COLO668 (cell line): ENCODE measurements around the gene COL19A1.

Source experiments
- DNase-seq: peaks from one replicate; lab custom pipeline; 2025; ENCODE audit not compliant: unreplicated experiment; lab: John Stamatoyannopoulos, UW

COL19A1 gene

DNA sequence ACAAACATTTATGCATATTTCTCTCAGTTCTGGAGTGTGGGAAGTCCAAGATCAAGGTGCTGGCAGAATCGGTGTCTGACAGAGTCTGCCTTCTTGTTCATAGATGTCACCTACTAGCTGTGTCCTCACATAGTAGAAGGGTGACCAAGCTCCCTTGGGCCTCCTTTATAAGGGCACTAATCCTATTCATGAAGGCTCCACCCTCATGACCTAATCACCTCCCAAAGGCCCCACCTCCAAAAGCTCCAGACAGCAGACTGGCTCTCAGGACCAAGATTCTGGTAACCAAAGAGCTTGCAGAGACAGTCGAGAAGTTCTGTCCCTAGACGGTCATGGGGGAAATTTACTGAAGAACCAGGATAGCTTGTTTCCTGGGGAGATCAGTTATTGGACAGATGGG, 297.4 kb downstream of the COL19A1 start:
- no peak for DNase-seq

DNA sequence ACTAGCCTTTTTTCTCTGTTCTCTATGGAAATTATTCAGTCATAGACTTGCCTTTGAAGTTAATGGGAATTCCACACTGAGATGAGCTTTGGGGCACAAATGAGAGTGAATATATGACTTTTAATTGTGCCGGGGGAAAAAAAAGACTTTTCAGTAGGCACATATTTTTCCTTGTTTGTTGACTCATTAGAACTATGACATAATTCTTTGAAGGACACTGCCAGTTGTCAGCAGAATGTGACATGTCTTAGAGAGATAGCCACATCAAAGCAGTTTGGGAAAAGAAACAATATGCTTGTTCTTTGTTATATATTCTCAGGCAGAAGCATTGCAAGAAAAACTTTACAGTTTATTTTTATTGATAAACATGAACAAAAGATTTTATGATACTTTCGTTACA, 298.2 kb downstream of the COL19A1 start:
- DNase-seq = no peak

DNA sequence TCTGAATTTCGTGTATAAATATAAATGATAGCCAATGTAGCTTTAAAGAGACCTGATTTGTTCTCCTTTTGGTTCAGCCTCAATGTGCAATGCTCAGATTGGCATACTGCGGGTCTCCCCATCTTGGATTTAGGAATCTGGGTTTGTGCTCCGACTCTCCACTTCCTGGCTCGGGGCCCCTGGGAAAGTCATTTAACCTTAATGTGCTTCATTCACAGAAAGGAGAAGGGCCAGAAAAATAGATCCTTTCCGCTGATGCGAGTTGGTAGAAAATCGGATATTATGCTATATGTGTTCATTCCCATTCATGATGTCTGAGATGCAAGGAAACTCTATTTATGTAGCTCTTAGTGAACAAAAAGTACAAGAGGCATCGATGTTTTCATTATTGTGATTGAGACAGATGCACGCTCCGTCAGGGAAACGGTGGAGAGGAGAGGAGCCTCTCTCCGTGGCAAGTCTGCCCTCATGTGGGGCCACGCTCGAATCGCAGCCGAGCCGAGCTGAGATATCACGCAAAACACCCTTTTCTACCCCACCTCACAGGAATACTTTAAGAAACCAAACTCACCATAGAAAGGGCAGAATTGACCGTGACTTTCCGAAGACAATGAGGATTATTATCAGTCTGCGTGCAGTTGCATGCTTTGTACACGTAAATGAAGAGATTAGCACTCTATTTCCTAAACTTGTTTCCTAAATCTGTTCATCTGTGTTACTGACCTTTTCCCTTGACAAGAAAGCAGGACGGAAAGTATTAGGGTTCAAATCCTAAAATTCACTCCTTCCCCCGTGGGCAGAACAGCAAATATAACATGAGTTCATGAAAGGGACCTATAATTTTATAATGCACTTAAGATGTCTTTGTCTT, 300.0 kb downstream of the COL19A1 start:
- DNase-seq = peak; percentile 32

DNA sequence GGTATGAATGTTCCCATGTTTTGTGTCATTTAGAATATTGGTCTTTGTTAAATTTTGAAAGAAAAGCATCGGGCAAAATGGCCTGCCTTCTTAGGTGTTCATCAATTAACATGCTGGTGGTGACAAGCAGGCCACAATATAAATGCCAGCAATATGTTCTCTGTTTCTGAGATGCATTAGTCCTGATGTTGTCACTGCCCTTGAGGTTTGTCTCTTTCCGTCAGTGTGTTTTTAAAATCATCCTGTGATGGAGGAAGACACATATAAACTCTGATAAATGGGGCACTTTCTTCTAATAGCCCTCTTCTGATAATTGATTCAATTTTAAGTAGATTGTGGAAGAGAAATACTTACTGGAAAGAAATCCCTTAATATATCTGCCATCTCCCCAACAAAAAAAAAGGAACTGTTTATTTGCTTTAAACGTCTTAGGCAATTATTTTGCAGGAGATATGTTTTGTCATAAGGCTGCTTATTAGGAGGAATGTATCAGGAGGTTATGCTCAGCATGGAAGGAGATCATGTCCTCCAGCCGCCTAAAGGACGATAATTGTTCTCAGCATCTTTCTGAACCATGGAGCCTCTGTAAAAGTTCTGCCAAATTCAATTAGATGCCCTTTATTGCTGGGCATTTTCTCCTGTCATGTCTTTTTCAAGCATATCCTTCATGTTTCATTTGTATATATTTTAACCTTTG, 302.5 kb downstream of the COL19A1 start:
- no peak for DNase-seq

DNA sequence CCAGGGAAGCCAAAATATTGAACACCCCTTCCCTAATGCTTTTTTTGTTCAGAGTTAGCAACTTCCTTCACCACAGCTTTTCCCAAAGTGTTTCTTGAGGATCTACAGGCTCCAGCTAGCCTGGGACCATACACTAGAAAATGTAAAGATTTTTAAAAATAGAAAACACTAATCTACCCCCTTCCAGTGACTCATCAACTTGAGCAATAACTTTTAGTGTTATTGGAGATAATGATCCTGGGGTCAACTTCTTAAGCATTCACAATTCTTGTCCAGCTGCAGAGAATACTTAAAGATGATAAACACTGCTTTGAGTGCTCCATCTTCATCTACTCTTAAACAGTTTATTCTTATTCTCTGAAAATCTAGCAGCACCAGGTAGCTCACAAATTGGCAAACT, 304.9 kb downstream of the COL19A1 start:
- DNase-seq = no peak

DNA sequence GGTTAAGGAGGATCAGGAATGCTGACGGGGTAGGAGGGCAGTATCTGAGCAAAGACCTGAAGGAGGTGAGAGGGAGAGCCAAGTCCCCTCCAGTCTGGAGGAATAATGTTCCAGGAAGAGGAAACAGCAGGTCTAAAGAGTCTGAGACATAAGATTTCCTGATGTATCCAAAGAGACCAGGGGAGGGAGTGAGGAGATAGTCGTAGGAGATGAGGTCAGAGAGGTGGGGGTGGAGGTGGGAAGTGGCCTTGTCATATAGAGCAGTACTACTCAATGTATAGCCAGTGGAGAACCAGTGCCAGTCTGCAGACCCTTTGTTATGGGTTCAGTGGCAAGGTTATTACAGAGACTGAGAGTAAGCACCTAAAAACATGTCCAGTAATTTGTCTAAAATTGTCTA, 305.9 kb downstream of the COL19A1 start:
- DNase-seq = no peak

DNA sequence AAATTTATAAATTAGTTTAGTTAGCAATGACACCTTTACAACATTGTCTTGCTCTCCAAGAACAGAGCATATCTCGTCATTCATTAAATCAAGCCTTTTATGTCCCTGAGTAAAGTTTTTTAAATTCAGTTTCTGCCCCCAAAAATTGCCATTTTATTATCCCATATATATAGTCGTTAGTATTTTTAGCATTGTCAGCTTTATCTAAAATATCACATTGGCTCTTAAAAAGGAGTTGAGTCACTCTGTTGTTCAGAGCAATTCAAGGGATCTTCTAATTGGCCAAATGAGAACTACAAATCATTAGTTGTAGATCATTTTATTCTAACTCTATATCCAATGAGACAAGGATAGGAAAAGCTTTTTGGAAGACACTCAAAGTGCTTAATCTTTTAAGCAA, 309.4 kb downstream of the COL19A1 start:
- DNase-seq = no peak

DNA sequence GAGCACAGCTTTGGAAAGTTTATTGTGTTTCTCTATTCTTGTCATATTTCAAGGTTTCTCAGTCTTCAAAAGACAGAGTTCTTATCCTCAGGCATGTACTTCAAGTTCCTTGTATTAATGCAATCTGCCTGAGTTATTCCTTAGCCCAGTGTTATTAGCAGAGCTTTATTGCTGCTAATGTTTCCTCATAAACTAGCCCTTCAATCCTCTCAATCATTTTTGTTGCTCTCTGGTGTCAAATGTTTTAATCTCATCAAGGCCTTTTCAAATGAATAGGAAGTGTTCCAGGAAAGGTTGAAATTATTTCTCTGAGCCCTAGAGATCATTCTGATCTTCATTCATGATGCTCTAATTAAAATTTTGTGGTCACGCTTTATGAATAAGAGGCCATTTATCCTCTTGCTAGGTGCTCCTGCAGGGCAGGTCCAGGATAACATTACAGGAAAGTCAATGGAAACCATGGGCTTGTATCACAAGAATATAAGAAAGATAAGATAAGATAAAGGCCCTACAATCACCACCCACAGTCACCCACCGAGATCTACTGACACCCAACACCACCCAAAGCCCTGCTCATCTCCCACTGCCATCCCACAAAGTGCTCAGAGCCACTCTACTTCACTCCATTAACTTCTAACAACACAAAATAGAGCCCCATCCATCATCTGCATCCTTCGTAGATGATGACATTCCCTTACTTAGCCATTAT, 310.6 kb downstream of the COL19A1 start:
- DNase-seq = no peak

DNA sequence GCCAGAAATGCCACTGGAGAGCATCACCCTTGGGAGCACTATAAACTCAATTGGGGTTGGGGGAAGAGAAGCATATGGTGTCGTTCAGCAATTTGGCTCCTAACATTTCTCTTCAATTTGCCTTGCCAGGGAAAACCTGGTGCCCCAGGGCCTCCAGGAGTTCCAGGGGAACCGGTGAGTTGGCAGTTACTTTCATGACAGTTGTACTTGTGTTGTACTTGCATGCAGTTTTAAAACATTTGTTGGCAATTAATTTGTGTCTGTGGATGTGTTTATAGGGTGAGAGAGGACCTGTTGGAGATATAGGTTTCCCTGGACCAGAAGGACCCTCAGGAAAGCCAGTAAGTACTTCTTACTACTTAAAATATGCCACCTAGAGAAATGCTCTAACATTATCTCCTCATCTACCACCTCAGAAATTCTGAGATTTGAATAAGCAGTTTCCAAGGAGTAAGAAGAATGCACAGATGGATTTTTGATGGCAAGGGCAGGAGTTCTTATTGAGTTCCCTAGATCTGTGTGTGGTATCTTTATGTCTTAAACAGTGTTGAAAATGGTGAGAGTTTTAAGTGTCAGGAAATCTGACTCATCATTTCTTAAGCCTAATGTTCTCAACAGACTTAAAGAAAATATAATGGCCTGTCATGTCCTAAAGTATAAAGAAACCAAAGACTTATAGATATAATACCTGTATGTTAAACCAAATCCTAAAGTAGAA, 314.0 kb downstream of the COL19A1 start:
- no peak for DNase-seq

DNA sequence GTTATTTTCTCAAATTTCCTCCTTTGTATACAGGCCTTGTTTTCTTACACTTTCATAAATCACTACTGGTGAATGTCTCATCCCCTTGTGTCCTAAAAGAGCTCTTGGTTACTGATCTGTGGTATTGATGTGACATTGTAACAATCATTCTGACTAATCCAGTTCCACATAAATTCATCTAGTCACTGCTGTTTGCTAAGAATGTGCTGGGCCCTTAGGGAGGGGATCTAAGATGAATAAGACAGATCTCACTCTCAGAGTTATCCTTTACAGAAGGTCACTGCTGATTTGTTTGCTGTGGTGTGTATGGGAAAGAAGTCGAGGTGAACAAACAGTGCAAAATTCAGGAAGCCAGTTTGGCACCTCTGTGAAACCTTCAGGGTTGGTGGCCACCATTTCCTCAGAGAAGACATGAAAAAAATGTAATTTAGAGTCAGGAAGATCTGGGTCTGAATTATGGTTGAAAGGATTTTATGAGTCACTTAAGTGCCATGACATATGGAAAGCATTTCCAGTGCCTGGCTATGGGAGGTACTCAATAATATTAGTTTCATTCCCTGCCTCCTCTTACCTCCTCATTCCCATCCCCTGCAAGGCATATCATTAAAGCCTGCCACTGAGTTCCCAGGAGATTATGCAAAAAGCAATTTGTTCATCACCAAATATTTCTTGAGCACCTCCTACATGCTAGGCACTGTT, 314.7 kb downstream of the COL19A1 start:
- DNase-seq = no peak

DNA sequence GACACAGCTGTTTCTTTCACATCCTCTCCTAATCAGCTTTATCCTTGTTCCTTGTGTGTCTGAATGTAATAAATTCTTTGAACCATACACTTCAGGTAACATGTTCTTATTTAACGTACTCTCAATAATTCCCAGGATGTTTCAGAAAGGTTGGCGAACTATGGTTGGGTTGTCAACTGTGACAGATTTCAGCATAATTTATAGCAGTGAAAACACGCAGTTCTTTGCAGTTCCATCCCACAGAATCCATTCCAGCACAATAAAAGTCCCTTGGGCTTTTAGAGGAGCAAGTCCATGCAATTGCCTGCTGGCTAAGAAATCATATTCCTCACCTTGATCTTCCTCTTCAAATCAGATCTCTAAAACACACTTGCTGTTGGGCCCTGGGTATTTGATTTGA, 317.2 kb downstream of the COL19A1 start:
- DNase-seq = no peak

DNA sequence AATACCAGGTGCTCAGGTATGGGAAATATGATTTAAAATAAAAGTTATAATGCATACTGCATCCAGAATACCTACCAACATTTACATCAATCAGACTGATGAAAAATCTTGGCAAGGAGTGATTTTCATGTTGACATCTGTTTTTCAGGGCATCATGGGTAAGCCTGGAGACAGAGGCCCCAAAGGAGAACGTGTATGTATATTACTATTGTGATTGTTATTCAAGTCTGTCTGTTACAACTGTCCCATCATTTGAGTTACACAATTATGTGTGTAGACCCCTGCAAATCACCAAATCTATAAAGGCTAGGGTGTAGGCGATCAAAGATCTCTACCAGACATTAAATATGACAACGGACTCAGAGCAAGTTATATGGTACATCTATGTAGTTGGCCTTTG, 318.4 kb downstream of the COL19A1 start:
- DNase-seq = no peak

DNA sequence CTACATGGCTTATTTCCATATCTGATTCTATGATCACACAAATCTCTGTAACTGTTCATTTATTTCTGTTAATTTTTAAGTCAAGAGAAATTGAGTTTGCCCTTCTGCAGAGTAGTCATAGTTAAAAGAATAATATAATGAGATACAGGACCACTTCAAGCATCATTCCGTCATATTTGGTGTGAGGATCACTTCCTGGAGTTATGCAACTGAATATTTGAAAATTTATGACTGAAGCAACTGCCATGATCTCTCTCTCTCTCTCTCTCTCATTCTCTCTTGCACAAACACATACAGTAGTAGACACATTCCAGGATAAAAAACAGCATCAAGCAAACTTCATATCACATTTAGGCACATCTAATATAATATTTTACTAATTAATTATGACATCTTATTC, 320.1 kb downstream of the COL19A1 start:
- DNase-seq = no peak

DNA sequence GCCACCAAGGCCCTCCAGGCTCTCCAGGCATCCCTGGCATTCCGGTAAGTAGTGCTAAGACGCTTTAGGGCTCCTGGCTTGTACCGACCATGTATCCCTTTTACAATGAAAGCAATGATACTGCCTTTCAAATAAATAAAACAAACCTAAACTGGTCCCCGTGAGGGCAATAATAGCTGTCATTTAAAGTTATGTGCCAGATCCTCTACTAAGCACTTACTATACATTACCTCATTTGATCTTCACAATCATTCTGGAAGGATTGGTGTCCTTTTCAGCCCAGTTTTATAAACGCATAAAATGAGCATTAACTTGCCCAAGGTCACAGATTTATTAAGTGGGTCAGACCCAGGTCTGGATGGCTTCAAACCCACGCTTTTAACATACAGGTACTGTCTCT, 321.8 kb downstream of the COL19A1 start:
- no peak for DNase-seq

DNA sequence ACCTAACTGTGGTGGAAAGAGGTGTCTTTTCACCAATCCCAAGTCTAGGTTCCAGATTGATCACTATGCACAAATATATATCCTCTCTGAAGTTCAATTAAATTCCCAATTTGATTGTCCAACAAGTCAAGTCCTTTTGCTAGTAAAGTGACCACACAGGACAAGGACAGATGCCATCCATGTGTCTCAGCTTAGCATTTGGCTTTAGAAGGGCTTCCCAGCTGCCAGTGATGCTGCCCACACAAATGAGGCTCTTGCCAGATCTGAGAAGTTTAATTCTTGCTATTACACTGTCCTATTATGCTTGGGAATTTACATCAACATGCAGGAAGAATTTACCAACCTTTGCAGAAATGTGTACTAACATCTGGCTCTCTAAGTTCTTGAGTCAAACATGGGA, 328.1 kb downstream of the COL19A1 start:
- no peak for DNase-seq

DNA sequence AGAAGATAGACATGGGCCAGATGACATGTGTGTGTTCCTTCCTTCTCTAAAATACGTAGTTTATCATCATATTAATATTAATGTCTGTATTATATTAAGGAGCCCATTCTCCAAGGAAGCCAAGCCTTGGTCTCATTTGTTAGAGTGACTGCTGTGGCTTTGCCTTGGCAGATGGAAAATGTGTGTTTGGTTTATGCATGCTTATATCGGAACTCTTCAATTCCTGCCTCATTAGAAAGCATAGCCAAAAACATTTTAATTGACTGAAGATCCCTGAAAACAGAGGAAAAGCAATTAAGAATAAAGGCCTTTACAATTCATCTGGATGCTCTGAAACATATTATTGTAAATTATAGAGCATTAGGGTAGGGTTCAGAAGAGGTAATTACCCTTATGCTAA, 330.2 kb downstream of the COL19A1 start:
- DNase-seq = no peak

DNA sequence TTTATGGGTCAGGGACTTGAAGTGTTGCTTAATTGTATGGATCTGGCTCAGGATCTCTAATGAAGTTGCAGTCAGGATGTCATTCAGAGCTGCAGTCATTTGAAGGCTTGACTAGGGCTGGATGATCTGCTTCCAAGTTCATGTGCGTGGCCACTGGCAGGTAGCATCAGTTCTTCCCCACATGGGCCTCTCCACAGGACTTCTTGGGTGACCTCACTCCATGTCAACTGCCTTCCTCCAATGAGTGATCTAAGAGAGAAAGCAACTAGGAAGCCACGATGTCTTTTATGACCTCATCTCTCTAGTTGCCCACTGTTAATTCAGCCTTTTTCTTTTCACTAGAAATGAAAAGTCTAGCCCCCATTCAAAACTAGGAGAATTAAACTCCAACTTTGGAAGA, 332.4 kb downstream of the COL19A1 start:
- DNase-seq = no peak

DNA sequence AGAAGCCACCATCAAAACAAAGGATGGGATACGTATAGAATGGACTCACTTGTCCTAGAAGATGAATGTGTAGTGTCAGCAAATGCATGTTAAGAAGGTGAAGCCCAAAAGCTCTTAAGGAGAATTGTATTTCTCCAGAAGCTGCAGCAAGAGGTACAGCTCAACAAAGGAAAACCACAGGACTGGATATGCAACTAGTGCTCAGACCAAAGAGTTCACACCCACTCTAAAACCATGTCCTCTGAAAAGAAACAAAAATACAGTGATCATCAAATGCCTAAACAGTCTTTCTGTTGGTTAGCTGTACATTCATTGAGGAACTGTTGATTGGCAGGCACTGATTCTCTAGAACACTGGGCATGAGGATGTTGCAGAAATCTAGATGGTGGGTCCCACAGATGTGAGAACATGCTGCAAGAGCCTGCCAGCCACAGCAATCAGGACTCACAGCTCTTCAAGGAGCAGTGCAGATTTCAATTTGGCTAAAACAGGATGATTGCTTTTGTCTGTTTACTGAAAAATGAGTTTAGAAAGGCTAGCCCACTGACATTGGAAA, 342.0 kb downstream of the COL19A1 start:
- no peak for DNase-seq

DNA sequence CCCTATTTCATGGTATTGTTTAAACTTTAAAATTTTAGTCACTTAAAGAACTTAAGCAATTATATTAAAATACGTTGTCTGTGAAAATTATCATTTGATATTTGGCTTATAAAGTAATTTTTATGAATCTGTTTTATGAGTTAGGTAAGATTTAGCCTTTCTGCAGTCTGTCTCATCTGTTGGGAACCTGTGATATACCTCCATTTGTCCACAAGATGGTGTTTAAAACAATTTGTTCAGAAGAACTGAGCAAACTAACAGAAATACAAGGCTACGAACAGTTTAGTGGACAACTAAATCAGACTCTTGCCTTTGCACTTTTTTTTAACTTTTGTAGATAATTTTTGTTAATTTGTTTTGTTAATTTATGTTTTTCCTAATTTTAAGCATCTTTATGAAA, 344.1 kb downstream of the COL19A1 start:
- no peak for DNase-seq

DNA sequence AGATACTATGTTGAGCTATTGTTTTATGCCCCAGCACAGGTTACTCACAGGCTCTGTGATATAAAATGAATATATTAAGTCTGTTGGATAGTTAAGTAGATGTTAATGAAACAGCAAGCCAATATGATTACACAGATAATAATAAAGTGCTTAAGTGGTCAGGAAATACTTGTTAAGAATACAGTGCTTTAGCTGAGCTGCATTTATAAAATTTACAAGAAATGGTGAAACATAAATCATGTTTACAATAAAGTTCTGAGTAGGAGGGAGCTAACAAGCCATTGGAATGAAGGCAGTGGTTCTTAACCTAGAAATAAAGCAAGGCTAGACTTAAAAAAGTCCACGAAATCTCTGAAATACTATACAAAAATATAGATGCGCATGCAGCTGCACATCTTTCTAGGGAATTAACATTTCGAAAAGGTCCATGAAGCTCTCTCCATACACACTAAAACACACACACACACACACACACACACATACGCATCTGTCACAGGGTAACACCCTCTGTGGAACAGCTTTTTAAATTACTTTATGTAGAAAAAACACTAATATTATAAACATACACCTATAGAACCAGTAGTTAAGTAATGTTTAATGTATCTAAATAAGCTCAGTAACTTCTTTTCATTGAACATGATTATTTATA, 349.2 kb downstream of the COL19A1 start:
- DNase-seq = no peak
